ENCODE data around the gene CALCA.

The CALCA gene

GRCh38 chr11:14967581-14968243 lies 4.4 kb downstream of the CALCA start:
- no peak overlapping the region for H3K4me2 ChIP-seq (ENCODE audit: low read length)
- H3K36me3 ChIP-seq (replicated peaks; ENCODE audit: low read depth, low read length): no peaks in the 10 kb centered on the region
- no peaks in the 10 kb centered on the region for H3K27me3 ChIP-seq (ENCODE audit: low read depth, low read length)

GRCh38 chr11:14956111-14956510 lies 16.0 kb downstream of the CALCA start:
- no peaks in the 10 kb centered on the region for H3K4me1 ChIP-seq (ENCODE audit: low read length)
- H3K9ac ChIP-seq (ENCODE audit: low read length): no peak overlapping the region
- H4K20me1 ChIP-seq (ENCODE audit: insufficient read depth, low read length): no peaks in the 10 kb centered on the region
- H3K79me2 ChIP-seq (ENCODE audit: low read length): no peaks in the 10 kb centered on the region
- H2AFZ ChIP-seq (ENCODE audit: low read depth, low read length): no peak overlapping the region
- no peak overlapping the region for H3K27ac ChIP-seq (ENCODE audit: low read length)
- H3K27me3 ChIP-seq (ENCODE audit: low read depth, low read length): no peaks in the 10 kb centered on the region
- H3K4me3 ChIP-seq (ENCODE audit: low read length): no peak overlapping the region
- no peaks in the 10 kb centered on the region for H3K9me3 ChIP-seq (ENCODE audit: insufficient read depth, low read length)
- no peaks in the 10 kb centered on the region for H3K36me3 ChIP-seq (replicated peaks; ENCODE audit: low read depth, low read length)
- no peak for TF ChIP-seq CTCF (IDR thresholded peaks at IDR 0.05; ENCODE audit: low read depth, low read length)
- TF ChIP-seq EZH2phosphoT487 (IDR thresholded peaks at IDR 0.05; ENCODE audit: low read depth): no peak
- no peak overlapping the region for H3K4me2 ChIP-seq (ENCODE audit: low read length)

More at GRCh38 chr11:14967581-14968243, 4.4 kb downstream of the CALCA start:
- H2AFZ ChIP-seq (ENCODE audit: low read depth, low read length): no peak overlapping the region
- no peak overlapping the region for H3K4me3 ChIP-seq (ENCODE audit: low read length)
- H4K20me1 ChIP-seq (ENCODE audit: insufficient read depth, low read length): no peaks in the 10 kb centered on the region
- no peak for TF ChIP-seq CTCF (IDR thresholded peaks at IDR 0.05; ENCODE audit: low read depth, low read length)
- TF ChIP-seq EZH2phosphoT487 (IDR thresholded peaks at IDR 0.05; ENCODE audit: low read depth): no peak
- no peaks in the 10 kb centered on the region for H3K4me1 ChIP-seq (ENCODE audit: low read length)
- no peak overlapping the region for H3K9ac ChIP-seq (ENCODE audit: low read length)
- H3K9me3 ChIP-seq (ENCODE audit: insufficient read depth, low read length): no peaks in the 10 kb centered on the region
- H3K79me2 ChIP-seq (ENCODE audit: low read length): no peaks in the 10 kb centered on the region
- H3K27ac ChIP-seq (ENCODE audit: low read length): no peak overlapping the region

- no peak overlapping the region for H2AFZ ChIP-seq (ENCODE audit: low read depth, low read length)
These were observed 17.6 kb downstream of the CALCA start for GRCh38 chr11:14954581-14954980.

GRCh38 chr11:14953904-14954303 lies 18.2 kb downstream of the CALCA start:
- H3K27ac ChIP-seq (ENCODE audit: low read length): no peak overlapping the region
- no peaks in the 10 kb centered on the region for H4K20me1 ChIP-seq (ENCODE audit: insufficient read depth, low read length)
- H2AFZ ChIP-seq (ENCODE audit: low read depth, low read length): no peak overlapping the region
- no peaks in the 10 kb centered on the region for H3K27me3 ChIP-seq (ENCODE audit: low read depth, low read length)
- no peak overlapping the region for H3K4me2 ChIP-seq (ENCODE audit: low read length)
- no peak for TF ChIP-seq CTCF (IDR thresholded peaks at IDR 0.05; ENCODE audit: low read depth, low read length)
- TF ChIP-seq EZH2phosphoT487 (IDR thresholded peaks at IDR 0.05; ENCODE audit: low read depth): no peak
- H3K4me1 ChIP-seq (ENCODE audit: low read length): no peaks in the 10 kb centered on the region
- H3K79me2 ChIP-seq (ENCODE audit: low read length): no peaks in the 10 kb centered on the region
- no peaks in the 10 kb centered on the region for H3K9me3 ChIP-seq (ENCODE audit: insufficient read depth, low read length)
- H3K4me3 ChIP-seq (ENCODE audit: low read length): no peak overlapping the region
- no peaks in the 10 kb centered on the region for H3K36me3 ChIP-seq (replicated peaks; ENCODE audit: low read depth, low read length)
- no peak overlapping the region for H3K9ac ChIP-seq (ENCODE audit: low read length)

More at GRCh38 chr11:14954581-14954980, 17.6 kb downstream of the CALCA start:
- H3K9ac ChIP-seq (ENCODE audit: low read length): no peak overlapping the region
- H3K9me3 ChIP-seq (ENCODE audit: insufficient read depth, low read length): no peaks in the 10 kb centered on the region
- H3K4me1 ChIP-seq (ENCODE audit: low read length): no peaks in the 10 kb centered on the region
- no peak overlapping the region for H3K4me3 ChIP-seq (ENCODE audit: low read length)
- H3K27me3 ChIP-seq (ENCODE audit: low read depth, low read length): no peaks in the 10 kb centered on the region
- TF ChIP-seq CTCF (IDR thresholded peaks at IDR 0.05; ENCODE audit: low read depth, low read length) (no peak), EZH2phosphoT487 (IDR thresholded peaks at IDR 0.05; ENCODE audit: low read depth) (no peak)
- no peaks in the 10 kb centered on the region for H4K20me1 ChIP-seq (ENCODE audit: insufficient read depth, low read length)
- H3K36me3 ChIP-seq (replicated peaks; ENCODE audit: low read depth, low read length): no peaks in the 10 kb centered on the region
- no peak overlapping the region for H3K4me2 ChIP-seq (ENCODE audit: low read length)
- no peaks in the 10 kb centered on the region for H3K79me2 ChIP-seq (ENCODE audit: low read length)
- no peak overlapping the region for H3K27ac ChIP-seq (ENCODE audit: low read length)
